ENCODE data around the gene EMC1.

GRCh38 chr1:19255288-19255687, 4.0 kb upstream of the EMC1 start:
- TF ChIP-seq CTCF (IDR thresholded peaks at IDR 0.05): no peak
- TF ChIP-seq POLR2A (IDR thresholded peaks at IDR 0.05): no peak
